Tibial nerve (tissue), 4 donors: ENCODE data around the gene RPA1.

Experiments used
- EP300 ChIP-seq, 2 donors: sonication (generic); formaldehyde crosslinking; IDR thresholded peaks; one replicate each; pipeline ENCODE4 v1.6.1; 2017; ENCODE audit warnings: antibody characterized with exemption in 2 of 2, mild to moderate bottlenecking in 1 of 2
- POLR2A ChIP-seq, 2 donors: fragments of 450-650 bp; IDR thresholded peaks; one replicate each; pipeline ENCODE4 v1.6.1; 2017; ENCODE audit warnings: antibody characterized with exemption in 2 of 2, mild to moderate bottlenecking in 2 of 2, moderate library complexity in 2 of 2
- TF ChIP-seq, protein P1 (sequence below), 5 experiments: fragments of 200-600 bp in 3 of 5; fragments of 450-650 bp in 2 of 5; sonication (generic) in 3 of 5; IDR thresholded peaks; one replicate each; pipeline ENCODE4 v1.5.1; 2016 to 2019; ENCODE audit warnings: antibody characterized with exemption in 5 of 5, mild to moderate bottlenecking in 3 of 5, moderate library complexity in 2 of 5

DNA sequence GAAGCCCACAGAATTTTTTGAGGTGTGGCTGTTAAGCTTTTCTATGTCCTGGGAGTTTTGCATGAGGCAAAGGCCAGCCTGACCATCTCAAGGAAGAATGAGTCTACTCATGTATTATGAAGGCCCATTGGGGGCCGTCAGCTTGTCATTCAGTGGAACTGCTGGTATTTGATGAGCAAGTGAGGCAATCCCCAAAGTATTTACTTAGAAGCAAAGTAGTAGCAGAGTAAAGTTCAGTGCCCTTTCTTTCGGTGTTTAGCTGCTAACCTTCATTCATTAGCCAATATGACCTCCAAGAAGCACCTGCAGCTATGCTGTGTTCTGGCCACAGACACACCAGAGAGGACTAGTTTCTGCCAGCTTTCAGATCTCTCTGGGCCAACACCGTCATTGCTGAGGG is 80.2 kb downstream of the RPA1 start:
- TF ChIP-seq POLR2A (IDR thresholded peaks at IDR 0.05) (no peak), EP300 (IDR thresholded peaks at IDR 0.05) (no peak)
- TF ChIP-seq, protein P1, sequence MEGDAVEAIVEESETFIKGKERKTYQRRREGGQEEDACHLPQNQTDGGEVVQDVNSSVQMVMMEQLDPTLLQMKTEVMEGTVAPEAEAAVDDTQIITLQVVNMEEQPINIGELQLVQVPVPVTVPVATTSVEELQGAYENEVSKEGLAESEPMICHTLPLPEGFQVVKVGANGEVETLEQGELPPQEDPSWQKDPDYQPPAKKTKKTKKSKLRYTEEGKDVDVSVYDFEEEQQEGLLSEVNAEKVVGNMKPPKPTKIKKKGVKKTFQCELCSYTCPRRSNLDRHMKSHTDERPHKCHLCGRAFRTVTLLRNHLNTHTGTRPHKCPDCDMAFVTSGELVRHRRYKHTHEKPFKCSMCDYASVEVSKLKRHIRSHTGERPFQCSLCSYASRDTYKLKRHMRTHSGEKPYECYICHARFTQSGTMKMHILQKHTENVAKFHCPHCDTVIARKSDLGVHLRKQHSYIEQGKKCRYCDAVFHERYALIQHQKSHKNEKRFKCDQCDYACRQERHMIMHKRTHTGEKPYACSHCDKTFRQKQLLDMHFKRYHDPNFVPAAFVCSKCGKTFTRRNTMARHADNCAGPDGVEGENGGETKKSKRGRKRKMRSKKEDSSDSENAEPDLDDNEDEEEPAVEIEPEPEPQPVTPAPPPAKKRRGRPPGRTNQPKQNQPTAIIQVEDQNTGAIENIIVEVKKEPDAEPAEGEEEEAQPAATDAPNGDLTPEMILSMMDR (IDR thresholded peaks at IDR 0.05), result no peak
